SK-N-SH (cell line): ENCODE data around the gene SPDYA.

Experiments used
- CTCF ChIP-seq: fragments of 200-600 bp; sonication (generic); IDR thresholded peaks from 2 replicates; pipeline ENCODE4 v1.6.1; 2017; ENCODE audit warnings: antibody characterized with exemption, mild to moderate bottlenecking, moderate library complexity
- EP300 ChIP-seq, 2 experiments: IDR thresholded peaks; 2 replicates each; pipeline versions ENCODE4 v1.4.0 to v1.6.1; 2012; ENCODE audit warnings: borderline replicate concordance in 1 of 2, low read depth in 1 of 2, low read length in 1 of 2

GRCh38 chr2:28764909-28765711, 45.5 kb upstream of the SPDYA start:
- TF ChIP-seq EP300 (IDR thresholded peaks at IDR 0.05; ENCODE audit: borderline replicate concordance in 1 of 2, low read depth in 1 of 2, low read length in 1 of 2) (peak in 1 of 2 experiments; percentile 72; a peak in 2 of 4 replicates), CTCF (no peak)
